Mesenchymal stem cell (in vitro differentiated cells and primary cell): ENCODE results near the gene CTNNA3.
A peak's percentile ranks its signal among the peaks of the same experiment; 100 is the strongest.

Experiments
- DNase-seq: peaks from one replicate; pipeline ENCODE4 v3.0.0-alpha.2; 2013
- H2AFZ ChIP-seq: one replicate; pipeline ENCODE4 v1.6.1; 2013; ENCODE audit warnings: low read depth, mild to moderate bottlenecking, control low read depth, inconsistent platforms, low read length, moderate library complexity
- H2AK5ac ChIP-seq: 2 replicates; pipeline ENCODE4 v1.6.1; 2013; ENCODE audit warnings: low read length, moderate library complexity, mild to moderate bottlenecking, inconsistent platforms; ENCODE audit not compliant: severe bottlenecking
- H2BK120ac ChIP-seq: one replicate; pipeline ENCODE4 v1.6.1; 2013; ENCODE audit warnings: low read depth, mild to moderate bottlenecking, inconsistent platforms, low read length, moderate library complexity
- H2BK12ac ChIP-seq, 2 experiments: one replicate each; pipeline ENCODE4 v1.6.1; 2013; ENCODE audit warnings: inconsistent platforms in 2 of 2, low read length in 2 of 2, mild to moderate bottlenecking in 2 of 2, moderate library complexity in 2 of 2, control low read depth in 1 of 2
- H2BK15ac ChIP-seq: one replicate; pipeline ENCODE4 v1.6.1; 2013; ENCODE audit warnings: mild to moderate bottlenecking, low read depth, inconsistent platforms; ENCODE audit not compliant: poor library complexity, severe bottlenecking
- H2BK5ac ChIP-seq: 2 replicates; pipeline ENCODE4 v1.6.1; 2013; ENCODE audit warnings: low read depth, mild to moderate bottlenecking, low read length, control low read depth, inconsistent platforms; ENCODE audit not compliant: poor library complexity, severe bottlenecking
- H3K14ac ChIP-seq, 2 experiments: one replicate each; pipeline ENCODE4 v1.6.1; 2013; ENCODE audit warnings: inconsistent platforms in 2 of 2, low read length in 2 of 2, control low read depth in 1 of 2, mild to moderate bottlenecking in 1 of 2, moderate library complexity in 1 of 2
- H3K18ac ChIP-seq, 2 experiments: one replicate each; pipeline ENCODE4 v1.6.1; 2013; ENCODE audit warnings: inconsistent platforms in 2 of 2, low read length in 2 of 2, control low read depth in 1 of 2, low read depth in 1 of 2, mild to moderate bottlenecking in 1 of 2
- H3K23ac ChIP-seq, 2 experiments: one replicate each; pipeline ENCODE4 v1.6.1; 2013; ENCODE audit warnings: inconsistent platforms in 2 of 2, low read length in 2 of 2, mild to moderate bottlenecking in 2 of 2, moderate library complexity in 2 of 2, control low read depth in 1 of 2
- H3K27ac ChIP-seq: 2 replicates; pipeline ENCODE4 v1.5.1; 2013; ENCODE audit warnings: mild to moderate bottlenecking, moderate library complexity, low read length, control low read depth, inconsistent platforms; ENCODE audit not compliant: poor library complexity, severe bottlenecking
- H3K27me3 ChIP-seq, 2 experiments: 2 replicates each; pipeline versions ENCODE4 v1.6.1 to v1.7.0; 2013; ENCODE audit warnings: low read length in 2 of 2, mild to moderate bottlenecking in 2 of 2, moderate library complexity in 2 of 2, control low read depth in 1 of 2, inconsistent platforms in 1 of 2; ENCODE audit not compliant: control insufficient read depth in 1 of 2, insufficient read depth in 1 of 2
- H3K36me3 ChIP-seq, 2 experiments: 2 replicates each; pipeline versions ENCODE4 v1.6.1 to v1.7.0; 2013; ENCODE audit warnings: low read length in 2 of 2, control low read depth in 1 of 2, inconsistent platforms in 1 of 2, low read depth in 1 of 2, mild to moderate bottlenecking in 1 of 2; ENCODE audit not compliant: insufficient read depth in 2 of 2, control insufficient read depth in 1 of 2
- H3K4ac ChIP-seq, 2 experiments: one replicate each; pipeline ENCODE4 v1.6.1; 2013; ENCODE audit warnings: inconsistent platforms in 2 of 2, low read length in 2 of 2, mild to moderate bottlenecking in 2 of 2, moderate library complexity in 2 of 2, control low read depth in 1 of 2, low read depth in 1 of 2
- H3K4me1 ChIP-seq: 2 replicates; pipeline ENCODE4 v1.6.1; 2013; ENCODE audit warnings: low read depth, low read length, control low read depth; ENCODE audit not compliant: control insufficient read depth, insufficient read depth
- H3K4me2 ChIP-seq: 2 replicates; pipeline ENCODE4 v1.6.1; 2013; ENCODE audit warnings: low read length, mild to moderate bottlenecking, inconsistent platforms; ENCODE audit not compliant: poor library complexity, severe bottlenecking
- H3K4me3 ChIP-seq, 2 experiments: 2 replicates each; pipeline versions ENCODE4 v1.5.1 to v1.7.0; 2013; ENCODE audit warnings: low read length in 2 of 2, mild to moderate bottlenecking in 2 of 2, control low read depth in 1 of 2, low read depth in 1 of 2; ENCODE audit not compliant: insufficient read depth in 1 of 2
- H3K79me1 ChIP-seq: replicated peaks from 2 replicates; pipeline ENCODE4 v1.6.1; 2013; ENCODE audit warnings: mild to moderate bottlenecking, control low read depth, low read length, inconsistent platforms; ENCODE audit not compliant: poor library complexity, severe bottlenecking
- H3K9ac ChIP-seq: 2 replicates; pipeline ENCODE4 v1.7.0; 2013; ENCODE audit warnings: mild to moderate bottlenecking, low read length, moderate library complexity
- H3K9me3 ChIP-seq: 2 replicates; pipeline ENCODE4 v1.7.0; 2013; ENCODE audit warnings: mild to moderate bottlenecking, low read length; ENCODE audit not compliant: control insufficient read depth
- H4K8ac ChIP-seq: one replicate; pipeline ENCODE4 v1.6.1; 2013; ENCODE audit warnings: inconsistent platforms, mild to moderate bottlenecking, low read length, moderate library complexity
- H4K91ac ChIP-seq: one replicate; pipeline ENCODE4 v1.6.1; 2013; ENCODE audit warnings: mild to moderate bottlenecking, low read length, inconsistent platforms
- WGBS: methylation state at CpG from one replicate; pipeline ENCODE4 v1.1.7; 2013; ENCODE audit warnings: mixed read lengths; 5-methylcytosine and 5-hydroxymethylcytosine counted together

Gene CTNNA3

DNA sequence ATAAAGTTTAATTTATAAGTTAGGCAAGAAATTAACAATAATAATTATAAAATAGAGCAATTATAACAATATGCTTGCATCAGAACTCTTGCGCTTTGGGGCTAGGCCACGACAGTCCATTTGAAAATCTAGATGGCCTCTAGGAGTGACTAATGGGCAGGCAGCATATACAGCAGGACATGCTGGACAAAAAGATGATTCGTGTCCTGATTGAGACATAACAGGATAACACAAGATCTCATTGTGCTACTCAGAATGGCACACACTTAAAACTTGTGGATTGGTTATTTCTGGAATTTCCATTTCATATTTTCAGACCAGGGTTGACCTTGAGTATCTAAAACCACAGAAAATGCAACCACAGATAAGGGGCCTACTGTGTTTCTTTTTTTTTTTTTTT, 27.5 kb downstream of the CTNNA3 start:
- Histone ChIP-seq H2BK120ac (no peak overlapping the region), H2AK5ac (no peak overlapping the region)
- 83% methylated on average over 3 of the region's 3 CpGs for WGBS

DNA sequence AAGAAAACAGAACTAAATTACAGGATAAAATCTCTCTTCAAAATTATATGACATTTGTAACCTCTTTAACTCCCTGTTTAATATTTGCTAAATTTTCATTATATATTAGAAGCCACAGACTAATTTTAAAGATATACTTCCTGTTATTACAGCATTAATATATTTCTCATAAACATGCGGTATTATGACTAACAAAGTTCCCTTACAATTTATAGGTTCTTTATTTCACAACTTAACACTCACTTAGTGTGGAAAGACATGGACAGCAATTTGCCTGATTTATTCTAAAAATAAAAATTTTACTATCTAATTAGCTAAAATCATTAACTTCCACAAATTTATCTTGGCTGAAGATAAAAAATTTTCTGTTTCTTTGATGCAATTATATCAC, 29.0 kb downstream of the CTNNA3 start:
- Histone ChIP-seq H3K9ac (no peak overlapping the region), H3K27ac (no peak overlapping the region), H3K18ac (no peak overlapping the region), H3K4me3 (no peak overlapping the region), H2BK12ac (no peak overlapping the region), H3K79me1 (no peaks in the 10 kb centered on the region), H3K4me1 (no peaks in the 10 kb centered on the region), H4K91ac (no peak overlapping the region), H3K4ac (no peak overlapping the region), H2AK5ac (no peak overlapping the region), H3K36me3 (no peaks in the 10 kb centered on the region), H3K4me2 (no peak overlapping the region), H3K14ac (no peak overlapping the region), H2BK5ac (no peak overlapping the region), H2BK15ac (no peak overlapping the region), H3K9me3 (no peaks in the 10 kb centered on the region), H4K8ac (no peak overlapping the region), H3K27me3 (no peaks in the 10 kb centered on the region), H3K23ac (no peak overlapping the region), H2AFZ (no peak overlapping the region), H2BK120ac (no peak overlapping the region)
- WGBS = no CpG with 5 or more reads among the region's 1 CpG
- DNase-seq = no peak

More for the DNA sequence above, 27.5 kb downstream of the CTNNA3 start:
- Histone ChIP-seq H2BK15ac (no peak overlapping the region), H3K27me3 (no peaks in the 10 kb centered on the region), H3K4ac (no peak overlapping the region), H3K9me3 (no peaks in the 10 kb centered on the region), H3K4me1 (no peaks in the 10 kb centered on the region), H3K36me3 (no peaks in the 10 kb centered on the region), H4K91ac (no peak overlapping the region), H3K18ac (no peak overlapping the region), H3K27ac (no peak overlapping the region), H2AFZ (no peak overlapping the region), H3K79me1 (no peaks in the 10 kb centered on the region), H3K23ac (no peak overlapping the region), H3K4me3 (no peak overlapping the region), H2BK12ac (no peak overlapping the region), H3K4me2 (no peak overlapping the region), H3K14ac (no peak overlapping the region), H3K9ac (no peak overlapping the region), H2BK5ac (no peak overlapping the region), H4K8ac (no peak overlapping the region)
- no peak for DNase-seq

DNA sequence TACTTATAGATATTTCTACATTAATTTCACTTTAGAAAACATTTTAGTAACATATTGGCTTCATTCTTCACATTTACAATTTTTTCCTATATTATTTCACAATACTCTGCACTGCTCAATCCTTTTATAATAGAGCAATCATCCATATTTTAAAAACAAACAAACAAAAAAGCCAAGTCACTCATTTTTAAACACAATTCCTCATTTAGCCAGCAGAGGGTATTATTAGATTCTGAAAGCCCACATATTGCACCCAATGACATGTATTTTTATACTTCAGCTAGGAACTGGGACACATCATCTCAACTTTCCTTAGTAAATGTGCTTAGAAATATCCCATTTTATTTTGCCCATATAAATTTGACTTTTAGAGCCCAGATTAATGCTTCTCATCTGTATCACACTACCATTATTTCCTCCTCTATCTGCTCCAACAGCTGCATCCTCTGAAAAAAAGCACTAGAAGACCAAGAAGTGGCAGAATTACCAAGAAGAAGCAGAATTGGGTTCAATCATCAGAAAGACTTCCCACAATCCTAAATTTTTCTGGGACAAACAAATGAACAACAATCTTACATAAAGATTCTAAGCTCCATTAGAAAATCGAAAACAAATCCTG, 29.5 kb downstream of the CTNNA3 start:
- no peak overlapping the region for H3K14ac ChIP-seq
- H3K23ac ChIP-seq = no peak overlapping the region
- H4K91ac ChIP-seq = no peak overlapping the region
- no peak overlapping the region for H3K9ac ChIP-seq
- no peak overlapping the region for H3K4me3 ChIP-seq
- no peak overlapping the region for H3K27ac ChIP-seq
- no peaks in the 10 kb centered on the region for H3K4me1 ChIP-seq
- peak; percentile 24 for DNase-seq
- H2BK120ac ChIP-seq = no peak overlapping the region
- H2BK12ac ChIP-seq = no peak overlapping the region
- H3K9me3 ChIP-seq = no peaks in the 10 kb centered on the region
- no peak overlapping the region for H3K4ac ChIP-seq
- H3K79me1 ChIP-seq = no peaks in the 10 kb centered on the region
- no peak overlapping the region for H2BK15ac ChIP-seq
- H4K8ac ChIP-seq = no peak overlapping the region
- H2BK5ac ChIP-seq = no peak overlapping the region
- H3K36me3 ChIP-seq = no peaks in the 10 kb centered on the region
- WGBS = 71% methylated on average over 1 of the region's 1 CpG
- H3K18ac ChIP-seq = no peak overlapping the region
- no peak overlapping the region for H3K4me2 ChIP-seq
- no peak overlapping the region for H2AFZ ChIP-seq
- H2AK5ac ChIP-seq = no peak overlapping the region
- H3K27me3 ChIP-seq = no peaks in the 10 kb centered on the region

DNA sequence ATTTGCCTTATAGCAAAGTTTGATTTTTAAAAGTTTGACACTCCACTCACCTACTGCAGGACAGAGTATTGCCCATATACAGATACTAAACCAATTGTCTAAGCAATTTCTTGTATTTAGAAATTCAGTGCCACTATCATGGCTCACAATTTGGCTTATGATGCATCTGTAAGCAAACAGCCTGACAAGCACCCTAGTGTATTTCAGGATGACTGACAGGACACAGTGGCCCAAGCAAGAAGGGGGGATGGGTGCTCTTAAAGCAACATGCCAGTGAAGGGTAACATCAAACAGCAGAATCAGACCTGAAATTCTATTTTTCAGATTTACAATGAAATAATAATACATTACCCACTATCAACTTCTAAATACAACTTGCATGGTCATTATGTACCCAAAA, 30.5 kb downstream of the CTNNA3 start:
- no peak overlapping the region for H3K9ac ChIP-seq
- DNase-seq = no peak

More for the DNA sequence above, 30.5 kb downstream of the CTNNA3 start:
- Histone ChIP-seq H3K27me3 (no peaks in the 10 kb centered on the region), H3K4me1 (no peaks in the 10 kb centered on the region), H3K79me1 (no peaks in the 10 kb centered on the region), H3K27ac (no peak overlapping the region), H2BK15ac (no peak overlapping the region), H3K4me3 (no peak overlapping the region), H3K14ac (no peak overlapping the region), H2BK5ac (no peak overlapping the region), H2BK12ac (no peak overlapping the region), H2AK5ac (no peak overlapping the region), H2BK120ac (no peak overlapping the region), H3K9me3 (no peaks in the 10 kb centered on the region), H3K18ac (no peak overlapping the region), H3K4ac (no peak overlapping the region), H3K36me3 (no peaks in the 10 kb centered on the region), H3K4me2 (no peak overlapping the region), H4K91ac (no peak overlapping the region), H4K8ac (no peak overlapping the region), H3K23ac (no peak overlapping the region), H2AFZ (no peak overlapping the region)
